Mesenchymal stem cell (in vitro differentiated cells and primary cell): ENCODE measurements around the gene GRIN3B.
A peak's percentile ranks its signal among the peaks of the same experiment; 100 is the strongest.
"Not testable (repeated sequence)": the region's sequence is repeated elsewhere in the genome, so short reads cannot be mapped to it uniquely, and the experiment has no call there.

ENCODE experiments used
- DNase-seq: peaks from one replicate; pipeline ENCODE4 v3.0.0-alpha.2; 2013
- H2AFZ ChIP-seq: one replicate; pipeline ENCODE4 v1.6.1; 2013; ENCODE audit warnings: low read depth, mild to moderate bottlenecking, control low read depth, inconsistent platforms, low read length, moderate library complexity
- H2AK5ac ChIP-seq: 2 replicates; pipeline ENCODE4 v1.6.1; 2013; ENCODE audit warnings: low read length, moderate library complexity, mild to moderate bottlenecking, inconsistent platforms; ENCODE audit not compliant: severe bottlenecking
- H2BK120ac ChIP-seq: one replicate; pipeline ENCODE4 v1.6.1; 2013; ENCODE audit warnings: low read depth, mild to moderate bottlenecking, inconsistent platforms, low read length, moderate library complexity
- H2BK12ac ChIP-seq, 2 experiments: one replicate each; pipeline ENCODE4 v1.6.1; 2013; ENCODE audit warnings: inconsistent platforms in 2 of 2, low read length in 2 of 2, mild to moderate bottlenecking in 2 of 2, moderate library complexity in 2 of 2, control low read depth in 1 of 2
- H2BK15ac ChIP-seq: one replicate; pipeline ENCODE4 v1.6.1; 2013; ENCODE audit warnings: mild to moderate bottlenecking, low read depth, inconsistent platforms; ENCODE audit not compliant: poor library complexity, severe bottlenecking
- H2BK5ac ChIP-seq: 2 replicates; pipeline ENCODE4 v1.6.1; 2013; ENCODE audit warnings: low read depth, mild to moderate bottlenecking, low read length, control low read depth, inconsistent platforms; ENCODE audit not compliant: poor library complexity, severe bottlenecking
- H3K14ac ChIP-seq, 2 experiments: one replicate each; pipeline ENCODE4 v1.6.1; 2013; ENCODE audit warnings: inconsistent platforms in 2 of 2, low read length in 2 of 2, control low read depth in 1 of 2, mild to moderate bottlenecking in 1 of 2, moderate library complexity in 1 of 2
- H3K18ac ChIP-seq, 2 experiments: one replicate each; pipeline ENCODE4 v1.6.1; 2013; ENCODE audit warnings: inconsistent platforms in 2 of 2, low read length in 2 of 2, control low read depth in 1 of 2, low read depth in 1 of 2, mild to moderate bottlenecking in 1 of 2
- H3K23ac ChIP-seq, 2 experiments: one replicate each; pipeline ENCODE4 v1.6.1; 2013; ENCODE audit warnings: inconsistent platforms in 2 of 2, low read length in 2 of 2, mild to moderate bottlenecking in 2 of 2, moderate library complexity in 2 of 2, control low read depth in 1 of 2
- H3K27ac ChIP-seq: 2 replicates; pipeline ENCODE4 v1.5.1; 2013; ENCODE audit warnings: mild to moderate bottlenecking, moderate library complexity, low read length, control low read depth, inconsistent platforms; ENCODE audit not compliant: poor library complexity, severe bottlenecking
- H3K27me3 ChIP-seq, 2 experiments: 2 replicates each; pipeline versions ENCODE4 v1.6.1 to v1.7.0; 2013; ENCODE audit warnings: low read length in 2 of 2, mild to moderate bottlenecking in 2 of 2, moderate library complexity in 2 of 2, control low read depth in 1 of 2, inconsistent platforms in 1 of 2; ENCODE audit not compliant: control insufficient read depth in 1 of 2, insufficient read depth in 1 of 2
- H3K36me3 ChIP-seq, 2 experiments: 2 replicates each; pipeline versions ENCODE4 v1.6.1 to v1.7.0; 2013; ENCODE audit warnings: low read length in 2 of 2, control low read depth in 1 of 2, inconsistent platforms in 1 of 2, low read depth in 1 of 2, mild to moderate bottlenecking in 1 of 2; ENCODE audit not compliant: insufficient read depth in 2 of 2, control insufficient read depth in 1 of 2
- H3K4ac ChIP-seq, 2 experiments: one replicate each; pipeline ENCODE4 v1.6.1; 2013; ENCODE audit warnings: inconsistent platforms in 2 of 2, low read length in 2 of 2, mild to moderate bottlenecking in 2 of 2, moderate library complexity in 2 of 2, control low read depth in 1 of 2, low read depth in 1 of 2
- H3K4me1 ChIP-seq: 2 replicates; pipeline ENCODE4 v1.6.1; 2013; ENCODE audit warnings: low read depth, low read length, control low read depth; ENCODE audit not compliant: control insufficient read depth, insufficient read depth
- H3K4me2 ChIP-seq: 2 replicates; pipeline ENCODE4 v1.6.1; 2013; ENCODE audit warnings: low read length, mild to moderate bottlenecking, inconsistent platforms; ENCODE audit not compliant: poor library complexity, severe bottlenecking
- H3K4me3 ChIP-seq, 2 experiments: 2 replicates each; pipeline versions ENCODE4 v1.5.1 to v1.7.0; 2013; ENCODE audit warnings: low read length in 2 of 2, mild to moderate bottlenecking in 2 of 2, control low read depth in 1 of 2, low read depth in 1 of 2; ENCODE audit not compliant: insufficient read depth in 1 of 2
- H3K79me1 ChIP-seq: replicated peaks from 2 replicates; pipeline ENCODE4 v1.6.1; 2013; ENCODE audit warnings: mild to moderate bottlenecking, control low read depth, low read length, inconsistent platforms; ENCODE audit not compliant: poor library complexity, severe bottlenecking
- H3K9ac ChIP-seq: 2 replicates; pipeline ENCODE4 v1.7.0; 2013; ENCODE audit warnings: mild to moderate bottlenecking, low read length, moderate library complexity
- H3K9me3 ChIP-seq: 2 replicates; pipeline ENCODE4 v1.7.0; 2013; ENCODE audit warnings: mild to moderate bottlenecking, low read length; ENCODE audit not compliant: control insufficient read depth
- H4K8ac ChIP-seq: one replicate; pipeline ENCODE4 v1.6.1; 2013; ENCODE audit warnings: inconsistent platforms, mild to moderate bottlenecking, low read length, moderate library complexity
- H4K91ac ChIP-seq: one replicate; pipeline ENCODE4 v1.6.1; 2013; ENCODE audit warnings: mild to moderate bottlenecking, low read length, inconsistent platforms
- WGBS: methylation state at CpG from one replicate; pipeline ENCODE4 v1.1.7; 2013; ENCODE audit warnings: mixed read lengths; 5-methylcytosine and 5-hydroxymethylcytosine counted together

GRIN3B gene

DNA sequence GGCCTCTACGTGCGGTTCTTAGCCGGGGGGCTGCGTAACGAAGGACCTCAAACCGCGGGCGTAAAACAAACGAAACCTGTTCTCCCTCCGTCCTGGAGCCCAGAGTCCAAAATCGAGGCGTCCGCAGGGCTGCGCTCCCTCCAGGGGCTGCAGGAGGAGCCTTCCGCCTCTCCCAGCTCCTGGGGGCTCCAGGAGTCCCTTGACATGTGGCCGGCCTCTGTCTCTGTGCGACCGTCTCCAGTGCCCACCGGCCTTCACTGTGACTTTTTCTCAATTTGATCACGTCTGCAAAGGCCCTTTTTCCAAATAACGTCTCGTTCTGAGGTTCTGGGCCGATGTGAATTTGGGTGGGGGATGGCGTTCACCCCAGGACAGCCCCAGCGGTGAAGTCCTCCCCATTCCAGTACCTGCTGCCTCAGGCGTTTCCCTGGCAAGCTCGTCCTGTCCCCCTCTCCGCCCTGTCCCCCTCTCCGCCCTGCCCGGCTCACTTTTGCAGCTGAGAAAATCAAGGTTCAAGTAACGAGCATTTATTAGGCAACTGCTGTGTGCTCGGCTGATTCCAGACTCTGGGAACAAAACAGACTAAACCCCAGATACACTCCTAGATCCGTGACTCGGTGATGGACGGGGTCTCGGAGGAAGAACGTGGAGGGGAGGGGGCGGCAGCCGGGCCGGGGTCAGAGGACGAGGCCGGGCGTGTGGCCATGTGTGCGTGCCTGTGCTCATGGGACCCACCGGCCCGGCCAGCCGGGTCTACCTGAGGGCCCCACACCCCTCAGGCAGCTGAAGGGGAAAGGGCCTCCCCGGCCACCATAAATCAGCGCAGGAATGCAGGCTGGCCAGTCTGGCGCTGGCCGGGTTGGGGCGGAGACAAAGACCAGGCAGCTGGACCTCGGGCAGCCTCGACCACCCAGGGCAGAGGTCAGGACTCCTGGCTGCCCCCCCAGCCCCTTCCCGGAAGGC lies 44.1 kb upstream of the GRIN3B start:
- H3K23ac ChIP-seq, result peak overlapping the region in 1 of 2 experiments; percentile 85
- peak overlapping the region; percentile 95 to 96 for H3K4ac ChIP-seq
- H3K79me1 ChIP-seq, result peaks cover 2% of the 10 kb centered on the region
- H3K4me3 ChIP-seq, result no peak overlapping the region
- peak overlapping the region; percentile 98 for H3K27ac ChIP-seq
- peak overlapping the region; percentile 98 for H2AK5ac ChIP-seq
- peak overlapping the region; percentile 69 to 92 for H2BK12ac ChIP-seq
- DNase-seq, result peak; percentile 73
- H4K8ac ChIP-seq, result peak overlapping the region; percentile 97
- peaks cover 80% of the 10 kb centered on the region for H3K4me1 ChIP-seq
- peak overlapping the region; percentile 100 for H2BK15ac ChIP-seq
- no peaks in the 10 kb centered on the region for H3K27me3 ChIP-seq
- H3K36me3 ChIP-seq, result peaks cover 20 to 35% of the 10 kb centered on the region in 2 experiments
- H2BK120ac ChIP-seq, result peak overlapping the region; percentile 99
- H3K4me2 ChIP-seq, result peak overlapping the region; percentile 46
- H3K9ac ChIP-seq, result no peak overlapping the region
- 39% methylated on average over 51 of the region's 55 CpGs for WGBS
- H3K18ac ChIP-seq, result peak overlapping the region; percentile 97
- H2BK5ac ChIP-seq, result peak overlapping the region; percentile 98
- H4K91ac ChIP-seq, result peak overlapping the region; percentile 99
- H2AFZ ChIP-seq, result no peak overlapping the region
- H3K9me3 ChIP-seq, result no peaks in the 10 kb centered on the region
- peak overlapping the region in 1 of 2 experiments; percentile 72 for H3K14ac ChIP-seq

GRCh38 chr19:956766-957440 lies 43.3 kb upstream of the GRIN3B start:
- peak overlapping the region; percentile 99 for H4K91ac ChIP-seq
- peak overlapping the region in 1 of 2 experiments; percentile 85 for H3K23ac ChIP-seq
- peak overlapping the region; percentile 98 for H2AK5ac ChIP-seq
- H3K18ac ChIP-seq, result peak overlapping the region; percentile 97
- H3K36me3 ChIP-seq, result peaks cover 22 to 43% of the 10 kb centered on the region in 2 experiments
- H3K79me1 ChIP-seq, result peaks cover 4% of the 10 kb centered on the region
- H3K27ac ChIP-seq, result peak overlapping the region; percentile 98
- peak overlapping the region; percentile 98 for H2BK5ac ChIP-seq
- peaks cover 81% of the 10 kb centered on the region for H3K4me1 ChIP-seq
- DNase-seq, result peak; percentile 78
- H3K9ac ChIP-seq, result no peak overlapping the region
- peak overlapping the region; percentile 46 for H3K4me2 ChIP-seq
- no peaks in the 10 kb centered on the region for H3K9me3 ChIP-seq
- H2AFZ ChIP-seq, result no peak overlapping the region
- H2BK15ac ChIP-seq, result peak overlapping the region; percentile 95
- H2BK12ac ChIP-seq, result peak overlapping the region; percentile 69 to 92
- H3K14ac ChIP-seq, result peak overlapping the region in 1 of 2 experiments; percentile 19
- WGBS, result 15% methylated on average over 22 of the region's 27 CpGs
- H3K4me3 ChIP-seq, result no peak overlapping the region
- peak overlapping the region; percentile 95 to 96 for H3K4ac ChIP-seq
- peak overlapping the region; percentile 97 for H4K8ac ChIP-seq
- H3K27me3 ChIP-seq, result no peaks in the 10 kb centered on the region
- H2BK120ac ChIP-seq, result peak overlapping the region; percentile 100

DNA sequence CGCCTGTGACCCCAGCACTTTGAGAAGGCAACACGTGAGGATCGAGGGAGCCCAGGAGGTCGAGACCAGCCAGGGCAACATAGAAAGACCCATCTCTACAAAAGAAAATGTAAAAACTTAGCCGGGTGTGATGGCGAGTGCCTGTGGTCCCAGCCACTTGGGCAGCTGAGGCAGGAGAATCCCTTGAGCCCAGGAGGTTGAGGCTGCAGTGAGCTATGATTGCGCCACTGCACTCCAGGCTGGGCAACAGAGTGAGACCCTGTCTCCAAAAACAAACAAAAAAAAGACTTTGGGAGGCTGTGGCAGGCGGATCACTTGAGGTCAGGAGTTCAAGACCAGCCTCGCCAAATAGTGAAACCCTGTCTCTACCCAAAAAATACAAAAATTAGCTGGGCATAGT lies 42.6 kb upstream of the GRIN3B start:
- H2AK5ac ChIP-seq, result peak overlapping the region; percentile 96
- peak overlapping the region; percentile 86 for H4K8ac ChIP-seq
- 80% methylated on average over 9 of the region's 9 CpGs for WGBS
- peak overlapping the region; percentile 71 to 77 for H3K4ac ChIP-seq
- not testable (repeated sequence) for H2AFZ ChIP-seq, H3K79me1 ChIP-seq, H3K4me2 ChIP-seq, H3K9ac ChIP-seq, H3K4me3 ChIP-seq, H3K27me3 ChIP-seq, H3K23ac ChIP-seq, H3K9me3 ChIP-seq, DNase-seq
- H3K4me1 ChIP-seq, result peaks cover 78% of the 10 kb centered on the region
- peak overlapping the region; percentile 60 for H2BK5ac ChIP-seq
- H3K36me3 ChIP-seq, result peaks cover 25 to 43% of the 10 kb centered on the region in 2 experiments
- peak overlapping the region; percentile 100 for H2BK120ac ChIP-seq
- peak overlapping the region; percentile 95 for H2BK15ac ChIP-seq
- H3K18ac ChIP-seq, result peak overlapping the region; percentile 97
- H3K14ac ChIP-seq, result peak overlapping the region in 1 of 2 experiments; percentile 19
- H3K27ac ChIP-seq, result peak overlapping the region; percentile 98
- peak overlapping the region; percentile 33 to 75 for H2BK12ac ChIP-seq
- H4K91ac ChIP-seq, result peak overlapping the region; percentile 97
